KG1 (cell line): ENCODE data around the gene PRAMEF12.
"Not testable (repeated sequence)": the region's sequence is repeated elsewhere in the genome, so short reads cannot be mapped to it uniquely, and the experiment has no call there.

Experiments
- DNase-seq: peaks from one replicate; lab custom pipeline; 2025; lab: John Stamatoyannopoulos, UW

PRAMEF12 gene

DNA sequence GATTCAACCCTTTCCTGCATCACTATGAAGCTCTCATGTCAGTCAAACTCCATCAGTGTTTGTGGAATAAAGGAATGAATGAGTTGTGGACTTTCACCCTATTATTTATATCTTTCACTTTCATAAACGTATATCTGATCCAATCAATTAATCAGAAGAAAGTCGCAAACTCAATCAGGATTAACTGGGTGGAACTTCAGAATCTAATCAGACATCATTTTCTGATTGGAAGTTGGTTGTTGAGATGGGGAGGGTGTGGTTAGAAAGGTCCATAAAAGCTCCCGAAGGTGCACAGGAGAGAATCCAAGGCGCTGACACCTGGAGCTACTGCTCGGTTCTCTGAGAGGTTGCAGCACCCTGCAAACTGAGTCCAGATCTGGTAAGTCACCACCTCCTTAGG, at the start of gene PRAMEF12:
TSS of gene PRAMEF12 (plus strand) at position 301 of the 400 bp plus-strand sequence. CDS start 1,130 bp downstream, outside the sequence.
- no peak for DNase-seq

DNA sequence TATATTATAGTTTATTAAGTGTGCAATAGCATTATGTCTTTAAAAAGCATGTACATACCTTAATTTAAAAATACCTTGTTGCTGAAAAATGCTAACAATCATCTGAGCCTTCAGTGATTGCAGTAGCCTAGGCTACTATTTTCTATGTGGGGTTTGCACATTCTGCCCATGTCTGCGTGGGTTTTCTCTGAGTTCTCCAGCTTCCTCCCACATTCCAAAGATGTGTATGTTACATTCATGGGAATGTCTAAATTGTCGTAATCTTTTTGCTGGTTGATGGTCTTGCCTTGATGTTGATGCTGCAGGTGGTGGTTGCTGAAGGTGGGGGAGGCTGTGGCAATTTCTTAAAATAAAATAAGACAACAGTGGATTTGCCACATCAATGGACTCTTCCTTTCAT, 45.1 kb upstream of the PRAMEF12 start:
- no peak for DNase-seq

DNA sequence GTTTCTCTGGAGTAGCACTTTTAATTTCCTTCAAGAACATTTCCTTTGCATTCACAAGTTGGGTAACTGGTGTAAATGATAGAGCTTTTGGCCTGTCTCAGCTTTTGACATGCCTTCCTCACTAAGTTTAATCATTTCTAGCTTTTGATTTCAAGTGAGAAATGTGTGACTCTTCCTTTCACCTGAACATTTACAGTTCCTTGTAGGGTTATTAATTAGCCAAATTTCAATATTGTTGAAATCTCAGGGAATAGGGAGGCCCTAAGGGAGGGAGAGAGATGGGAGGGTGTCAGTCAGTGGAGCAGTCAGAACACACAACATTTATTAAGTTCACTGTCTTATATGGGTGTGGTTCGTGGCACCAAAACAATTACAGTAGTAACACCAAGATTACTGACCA, 43.4 kb upstream of the PRAMEF12 start:
- no peak for DNase-seq

DNA sequence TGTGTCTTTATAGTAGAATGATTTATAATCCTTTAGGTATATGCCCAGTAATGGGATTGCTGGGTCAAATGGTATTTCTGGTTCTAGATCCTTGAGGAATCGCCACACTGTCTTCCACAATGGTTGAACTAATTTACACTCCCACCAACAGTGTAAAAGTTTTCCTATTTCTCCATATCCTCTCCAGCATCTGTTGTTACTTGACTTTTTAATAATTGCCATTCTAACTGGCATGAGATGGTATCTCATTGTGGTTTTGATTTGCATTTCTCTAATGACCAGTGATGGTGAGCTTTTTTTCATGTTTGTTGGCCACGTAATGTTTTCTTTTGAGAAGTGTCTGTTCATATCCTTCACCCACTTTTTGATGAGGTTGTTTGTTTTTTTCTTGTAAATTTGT, 42.5 kb upstream of the PRAMEF12 start:
- DNase-seq, result not testable (repeated sequence)

- no peak for DNase-seq
Measured at GRCh38 chr1:12734651-12735050, 38.9 kb upstream of the PRAMEF12 start.

DNA sequence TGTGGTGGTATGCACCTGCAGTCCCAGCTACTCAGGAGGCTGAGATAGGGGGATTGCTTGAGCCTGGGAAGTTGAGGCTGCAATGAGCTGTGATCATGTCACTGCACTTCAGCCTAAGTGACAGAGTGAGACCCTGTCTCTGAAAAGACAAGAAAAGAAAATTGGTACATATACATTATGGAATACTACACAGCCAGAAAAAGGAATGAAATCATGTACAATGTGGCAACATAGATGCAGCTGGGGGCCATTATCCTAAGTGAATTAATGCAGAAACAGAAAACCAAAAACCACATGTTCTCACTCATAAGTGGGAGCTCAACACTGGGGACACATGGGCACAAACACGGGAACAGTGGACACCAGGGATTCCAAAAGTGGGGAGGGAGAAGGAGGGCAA, 34.6 kb upstream of the PRAMEF12 start:
- no peak for DNase-seq

- no peak for DNase-seq
Measured at GRCh38 chr1:12739613-12740012, 33.9 kb upstream of the PRAMEF12 start.

GRCh38 chr1:12741946-12742345, 31.6 kb upstream of the PRAMEF12 start:
- no peak for DNase-seq

GRCh38 chr1:12745126-12745991, 28.2 kb upstream of the PRAMEF12 start:
- DNase-seq, result no peak

DNA sequence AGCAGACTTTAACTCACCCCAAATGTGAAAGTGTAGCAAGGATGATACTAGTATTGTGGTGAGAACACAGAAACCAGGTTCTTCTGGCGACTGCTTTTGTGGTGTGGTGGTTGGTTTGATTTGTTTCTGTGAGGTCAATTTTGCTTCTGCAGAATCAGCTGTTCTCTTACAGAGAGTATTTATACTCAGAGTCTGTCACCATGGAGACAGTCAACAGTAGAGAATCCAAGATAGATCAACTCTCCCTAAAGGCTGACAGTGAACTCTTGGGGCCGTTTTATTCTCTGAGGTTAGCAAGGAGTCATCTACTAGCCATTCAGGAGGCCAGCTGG, 27.6 kb upstream of the PRAMEF12 start, which contains the start of gene CFAP107:
TSS of gene CFAP107 (plus strand) at position 209 of the 332 bp plus-strand sequence. CDS start 231 bp downstream, outside the sequence.
- DNase-seq, result no peak

GRCh38 chr1:12748778-12749355, 24.7 kb upstream of the PRAMEF12 start:
- DNase-seq, result no peak

- no peak for DNase-seq
Measured at GRCh38 chr1:12754738-12755137, 18.8 kb upstream of the PRAMEF12 start.

DNA sequence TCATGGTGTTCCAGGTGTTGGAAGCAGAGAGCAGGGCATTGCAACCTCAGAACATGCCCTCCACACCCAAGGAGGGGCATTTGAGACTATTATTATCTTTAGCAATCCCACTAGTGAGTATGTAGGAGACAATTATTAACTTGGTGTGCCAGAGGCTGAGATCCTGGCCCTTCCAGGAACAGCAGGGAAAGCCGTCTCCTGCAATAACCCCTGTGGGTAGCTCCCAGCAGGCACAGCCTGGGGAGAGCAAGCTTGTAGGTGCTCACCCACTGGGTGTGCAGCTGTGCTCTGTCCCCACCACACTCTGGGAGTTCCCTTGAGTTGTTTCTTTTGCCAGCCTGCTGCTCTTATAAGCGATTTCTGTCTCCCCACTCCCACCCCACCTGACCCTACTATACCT, 17.3 kb upstream of the PRAMEF12 start:
- DNase-seq, result no peak

GRCh38 chr1:12756768-12757413, 16.6 kb upstream of the PRAMEF12 start:
- DNase-seq, result no peak

DNA sequence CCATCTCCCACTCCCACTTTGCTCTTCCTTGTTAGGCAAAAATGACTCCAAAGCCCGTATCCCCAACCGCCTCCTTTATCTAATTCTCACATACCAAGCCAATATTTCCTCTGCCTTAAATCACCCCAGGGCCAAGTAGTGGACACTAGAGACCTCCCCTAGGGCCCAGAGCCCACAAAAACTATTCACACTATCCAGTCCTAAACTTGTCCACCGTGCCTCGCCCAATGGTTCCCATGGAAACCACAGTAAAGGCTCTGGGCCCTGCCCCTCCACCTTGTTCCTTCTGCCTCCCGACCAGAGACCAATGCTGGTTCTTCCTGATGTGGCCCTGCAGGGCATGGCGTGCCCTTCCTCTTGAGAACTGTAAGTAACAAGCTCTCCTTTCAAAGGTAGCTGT, 15.7 kb upstream of the PRAMEF12 start:
- DNase-seq, result no peak

DNA sequence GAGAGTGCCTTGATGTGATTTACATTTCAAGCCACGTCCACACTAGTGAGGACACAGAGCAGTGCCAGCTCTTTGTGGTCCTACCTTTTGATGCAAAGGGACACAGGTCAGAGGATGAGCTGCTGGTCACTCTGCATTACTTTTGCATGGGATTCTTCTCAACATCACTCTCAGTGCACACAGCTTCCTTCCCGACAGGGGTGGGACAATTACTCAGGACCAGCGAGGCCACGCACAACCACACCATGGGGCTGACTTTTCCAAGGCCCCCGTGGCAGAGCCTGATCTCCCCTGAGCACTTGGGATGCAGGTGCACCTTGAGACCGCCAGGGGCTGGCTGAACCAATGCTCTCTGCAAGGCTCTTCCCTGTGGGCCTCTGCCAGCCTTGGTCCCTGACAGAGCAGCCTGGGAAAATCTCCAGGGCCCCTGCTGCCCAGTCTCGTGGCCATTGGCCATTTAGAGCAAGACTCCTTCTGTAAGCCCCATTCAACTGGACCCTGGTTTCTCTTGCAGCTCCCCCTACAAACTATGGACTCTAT, 13.2 kb upstream of the PRAMEF12 start:
- DNase-seq, result no peak

DNA sequence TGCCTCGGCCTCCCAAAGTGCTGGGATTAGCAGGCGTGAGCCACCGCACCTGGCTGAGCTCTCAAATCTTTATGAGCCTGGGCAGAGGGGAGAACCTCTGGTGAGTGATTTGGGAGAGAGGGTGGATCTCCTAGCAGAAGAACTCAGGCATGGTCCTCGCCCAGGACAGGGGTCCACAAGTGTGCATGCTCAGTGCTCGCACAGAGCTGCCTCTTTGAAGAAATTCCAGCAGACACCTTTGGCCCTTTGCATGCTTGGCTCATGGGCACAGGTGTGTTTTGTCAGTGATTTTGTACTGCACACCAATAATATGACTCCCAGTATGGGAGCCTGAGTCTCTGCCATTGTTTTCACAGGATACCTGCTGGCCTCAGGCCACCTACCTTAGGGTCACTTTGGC, 11.8 kb upstream of the PRAMEF12 start:
- DNase-seq, result no peak

DNA sequence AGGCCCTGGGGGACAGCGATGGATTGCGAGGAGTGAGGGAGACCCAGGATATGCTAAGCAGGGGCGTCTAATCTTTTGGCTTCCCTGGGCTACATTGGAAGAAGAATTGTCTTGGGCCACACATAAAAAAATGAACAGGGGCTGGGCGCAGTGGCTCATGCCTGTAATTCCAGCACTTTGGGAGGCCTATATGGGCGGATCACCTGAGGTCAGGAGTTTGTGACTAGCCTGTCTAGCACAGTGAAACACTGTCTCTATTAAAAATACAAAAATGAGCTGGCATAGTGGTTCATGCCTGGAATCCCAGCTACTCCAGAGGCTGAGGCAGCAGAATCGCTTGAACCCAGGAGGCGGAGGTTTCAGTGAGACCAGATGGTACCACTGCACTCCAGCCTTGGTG, 10.8 kb upstream of the PRAMEF12 start:
- no peak for DNase-seq

DNA sequence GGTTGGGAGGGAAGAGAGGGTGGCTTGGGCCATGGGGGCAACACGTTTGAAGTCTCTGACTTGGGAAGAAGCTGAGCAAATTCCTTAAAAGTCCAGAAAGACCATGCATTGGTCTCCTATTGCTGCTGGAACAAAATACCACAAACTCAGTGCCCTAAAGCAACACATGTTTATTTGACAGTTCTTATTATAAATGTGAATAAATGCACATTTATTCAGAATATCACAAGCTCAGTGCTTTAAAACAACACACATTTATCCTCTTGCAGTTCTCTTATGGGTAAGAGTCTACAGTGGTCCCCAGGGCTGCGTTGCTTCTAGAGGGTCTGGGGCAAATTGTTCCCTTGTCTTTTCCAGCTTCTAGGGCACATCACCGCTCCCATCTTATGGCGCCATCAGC, 10.1 kb upstream of the PRAMEF12 start:
- DNase-seq, result no peak

DNA sequence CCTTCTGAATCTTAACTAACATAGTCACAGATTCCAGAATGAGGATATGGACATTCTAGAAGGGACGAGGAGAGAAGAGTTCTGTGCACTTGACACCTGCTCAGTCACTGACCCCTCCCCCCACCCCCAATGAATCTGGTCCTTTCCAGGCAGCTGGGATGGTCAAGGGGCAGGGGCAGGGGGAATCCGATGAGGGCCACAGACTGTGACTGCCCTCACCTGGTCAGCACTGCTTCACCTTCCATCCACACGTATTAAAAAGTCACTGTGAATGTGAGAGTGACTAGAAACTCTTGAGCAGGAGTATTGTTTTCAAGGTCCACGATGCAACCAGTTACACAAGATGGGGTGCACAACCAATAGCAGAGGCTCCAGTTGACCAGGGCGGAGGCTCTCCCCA, 9.5 kb upstream of the PRAMEF12 start:
- no peak for DNase-seq

DNA sequence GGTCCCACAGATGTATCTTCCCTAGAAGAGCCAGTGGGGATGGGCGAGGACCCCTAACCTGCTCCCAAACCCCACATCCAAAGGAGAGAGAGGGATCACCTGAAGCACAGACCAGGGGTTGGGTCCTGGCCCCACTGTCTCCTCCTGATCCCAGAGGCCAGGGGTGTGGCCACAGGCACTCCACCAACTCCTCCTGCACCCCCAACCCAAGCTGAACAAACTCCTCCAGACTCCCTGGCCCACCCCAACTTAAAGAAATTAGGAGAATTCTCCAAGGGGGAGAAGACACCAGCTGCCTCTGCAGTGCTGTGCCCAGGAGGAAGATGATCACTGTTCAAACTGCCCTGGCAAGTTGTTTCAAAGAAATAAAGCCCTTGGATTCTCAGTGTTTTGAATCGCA, 4.5 kb upstream of the PRAMEF12 start:
- DNase-seq, result no peak

- no peak for DNase-seq
Measured at GRCh38 chr1:12769976-12770505, 3.5 kb upstream of the PRAMEF12 start.

- DNase-seq, result no peak
Measured at GRCh38 chr1:12770620-12771019, 2.9 kb upstream of the PRAMEF12 start.
